Measurements from ENCODE around the gene ADCY3.

DNA sequence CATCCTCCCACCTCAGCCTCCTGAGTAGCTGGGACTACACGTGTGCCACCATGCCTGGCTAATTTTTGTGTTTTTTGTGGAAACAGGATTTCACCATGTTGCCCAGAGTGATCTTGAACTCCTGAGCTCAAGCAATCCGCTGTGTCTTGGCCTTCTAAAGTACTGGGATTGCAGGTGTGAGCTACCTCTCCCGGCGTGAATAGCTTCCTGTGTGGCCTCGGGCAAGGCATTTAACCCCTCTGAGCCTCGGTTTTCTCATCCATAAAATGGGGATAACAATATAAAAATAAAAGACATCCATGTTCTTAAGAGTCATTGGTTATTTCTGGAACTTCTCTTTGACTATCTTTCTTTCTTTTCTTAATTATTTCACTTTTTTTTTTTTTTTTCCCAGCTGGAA is 19.3 kb upstream of the ADCY3 start:
- no peak for TF ChIP-seq NR2F6 (IDR thresholded peaks at IDR 0.05)
- TF ChIP-seq NR2F6 (CRISPR knock-in tag; IDR thresholded peaks at IDR 0.05), result no peak
- no peak for TF ChIP-seq MTA1 (CRISPR knock-in tag; IDR thresholded peaks at IDR 0.05; ENCODE audit: borderline replicate concordance)
- no peak for TF ChIP-seq ZNF788 (CRISPR knock-in tag; IDR thresholded peaks at IDR 0.05; ENCODE audit: borderline replicate concordance)

Data from HepG2 (cell line).